MM.1S (cell line): ENCODE measurements around the gene ZRANB2.

Experiments
- DNase-seq: peaks from one replicate; pipeline ENCODE4 v3.0.0-alpha.2; 2015
- H2AFZ ChIP-seq: fragments of 300-600 bp; sonication (generic); 2 replicates; pipeline ENCODE4 v1.6.0; 2016; ENCODE audit warnings: antibody characterized with exemption, low read length
- H3F3A ChIP-seq: fragments of 300-600 bp; sonication (generic); 2 replicates; pipeline ENCODE4 v1.6.1; 2016; ENCODE audit warnings: mild to moderate bottlenecking, antibody characterized with exemption, low read length, moderate library complexity, mixed read lengths; ENCODE audit not compliant: insufficient read depth
- H3K27ac ChIP-seq: fragments of 300-600 bp; sonication (generic); 2 replicates; pipeline ENCODE4 v1.5.1; 2016; ENCODE audit warnings: mild to moderate bottlenecking, low read length
- H3K27me3 ChIP-seq: fragments of 300-600 bp; sonication (generic); replicated peaks from 2 replicates; pipeline ENCODE4 v1.6.0; 2016; ENCODE audit warnings: low read length; ENCODE audit not compliant: insufficient read depth
- H3K36me3 ChIP-seq: fragments of 300-600 bp; sonication (generic); replicated peaks from 2 replicates; pipeline ENCODE4 v1.6.1; 2016; ENCODE audit warnings: mild to moderate bottlenecking, low read length, mixed read lengths; ENCODE audit not compliant: insufficient read depth
- H3K4me1 ChIP-seq: fragments of 300-600 bp; sonication (generic); 2 replicates; pipeline ENCODE4 v1.6.1; 2016; ENCODE audit warnings: low read length, mixed read lengths
- H3K4me2 ChIP-seq: fragments of 300-600 bp; sonication (generic); 2 replicates; pipeline ENCODE4 v1.6.0; 2016; ENCODE audit warnings: low read depth, low read length
- H3K4me3 ChIP-seq: fragments of 300-600 bp; sonication (generic); 2 replicates; pipeline ENCODE4 v1.5.1; 2016; ENCODE audit warnings: low read length, mixed read lengths
- H3K79me2 ChIP-seq: fragments of 300-600 bp; sonication (generic); 2 replicates; pipeline ENCODE4 v1.6.1; 2016; ENCODE audit warnings: mixed run types, low read length, mixed read lengths
- H3K9ac ChIP-seq: fragments of 300-600 bp; sonication (generic); 2 replicates; pipeline ENCODE4 v1.6.1; 2016; ENCODE audit warnings: low read length, mixed read lengths
- H3K9me2 ChIP-seq: fragments of 300-600 bp; sonication (generic); replicated peaks from 2 replicates; pipeline ENCODE4 v1.6.1; 2016; ENCODE audit warnings: mild to moderate bottlenecking, low read length, mixed read lengths; ENCODE audit not compliant: insufficient read depth
- H3K9me3 ChIP-seq: fragments of 300-600 bp; sonication (generic); replicated peaks from 2 replicates; pipeline ENCODE4 v1.6.1; 2016; ENCODE audit warnings: mild to moderate bottlenecking, low read length, mixed read lengths; ENCODE audit not compliant: insufficient read depth
- H4K20me1 ChIP-seq: fragments of 300-600 bp; sonication (generic); 2 replicates; pipeline ENCODE4 v1.6.1; 2016; ENCODE audit warnings: mild to moderate bottlenecking, low read length, moderate library complexity, mixed read lengths; ENCODE audit not compliant: insufficient read depth
- CTCF ChIP-seq: fragments of 300-600 bp; sonication (generic); IDR thresholded peaks from 2 replicates; pipeline ENCODE4 v1.5.1; 2016; ENCODE audit warnings: antibody characterized with exemption, low read length, mixed read lengths
- EZH2 ChIP-seq: fragments of 300-600 bp; sonication (generic); optimal IDR thresholded peaks from 2 replicates; pipeline ENCODE3; 2017; ENCODE audit warnings: low read depth, mild to moderate bottlenecking, antibody characterized with exemption, low read length, mixed read lengths
- EZH2phosphoT487 ChIP-seq: fragments of 300-600 bp; sonication (generic); IDR thresholded peaks from 2 replicates; pipeline ENCODE4 v1.6.1; 2018; ENCODE audit warnings: antibody characterized with exemption, low read length

The ZRANB2 gene

DNA sequence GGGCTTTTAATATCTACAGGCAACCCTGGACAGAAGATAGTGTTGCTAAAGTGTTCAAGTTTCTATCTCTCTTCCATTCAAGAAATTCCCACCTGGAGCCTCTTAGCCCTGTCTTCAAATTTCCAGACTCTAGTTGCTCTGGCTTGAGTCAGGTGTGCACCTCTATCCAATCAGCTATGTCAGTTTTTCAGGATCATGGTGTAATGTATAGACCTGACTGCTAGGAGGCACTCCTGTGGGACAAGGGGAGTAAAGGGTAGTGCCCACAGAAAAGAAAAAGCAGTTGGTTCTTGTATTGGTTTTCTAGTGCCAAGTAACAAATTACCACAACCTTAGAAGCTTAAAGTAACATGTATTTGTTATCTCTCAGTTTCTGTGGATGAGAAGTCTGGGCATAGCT, 6.2 kb upstream of the ZRANB2 start:
- H3K27me3 ChIP-seq: no peaks in the 10 kb centered on the region
- no peak overlapping the region for H3K27ac ChIP-seq
- no peaks in the 10 kb centered on the region for H3F3A ChIP-seq

GRCh38 chr1:71086331-71086730, 5.5 kb upstream of the ZRANB2 start:
- Histone ChIP-seq H4K20me1 (no peaks in the 10 kb centered on the region), H3K4me2 (no peak overlapping the region), H3K4me1 (peaks cover 4% of the 10 kb centered on the region; the same call in 1 of the 2 replicates), H3K36me3 (no peaks in the 10 kb centered on the region), H3F3A (no peaks in the 10 kb centered on the region), H2AFZ (no peak overlapping the region), H3K9me2 (no peaks in the 10 kb centered on the region), H3K4me3 (no peak overlapping the region), H3K9me3 (no peaks in the 10 kb centered on the region), H3K79me2 (no peaks in the 10 kb centered on the region), H3K27ac (no peak overlapping the region), H3K9ac (no peak overlapping the region), H3K27me3 (no peaks in the 10 kb centered on the region)
- no peak for TF ChIP-seq EZH2
- TF ChIP-seq CTCF: no peak
- no peak for TF ChIP-seq EZH2phosphoT487
- no peak for DNase-seq

More for the DNA sequence above, 6.2 kb upstream of the ZRANB2 start:
- TF ChIP-seq CTCF (no peak), EZH2phosphoT487 (no peak), EZH2 (no peak)
- Histone ChIP-seq H3K9ac (no peak overlapping the region), H3K9me3 (no peaks in the 10 kb centered on the region), H3K4me3 (no peak overlapping the region), H4K20me1 (no peaks in the 10 kb centered on the region), H3K79me2 (no peaks in the 10 kb centered on the region), H3K36me3 (no peaks in the 10 kb centered on the region), H2AFZ (no peak overlapping the region), H3K9me2 (no peaks in the 10 kb centered on the region), H3K4me1 (no peaks in the 10 kb centered on the region), H3K4me2 (no peak overlapping the region)
- DNase-seq: no peak

- Histone ChIP-seq H3K9ac (no peak overlapping the region), H3K9me3 (no peaks in the 10 kb centered on the region), H3K4me3 (no peak overlapping the region), H3K27me3 (no peaks in the 10 kb centered on the region), H3F3A (0 out of 2 replicates have a peak, but pooled peaks cover 3% of the 10 kb centered on the region), H3K36me3 (peaks cover 2% of the 10 kb centered on the region; the same call in 1 of the 2 replicates), H3K9me2 (no peaks in the 10 kb centered on the region), H3K4me1 (peaks cover 15% of the 10 kb centered on the region), H3K27ac (no peak overlapping the region), H2AFZ (no peak overlapping the region), H3K4me2 (no peak overlapping the region), H3K79me2 (peaks cover 26% of the 10 kb centered on the region), H4K20me1 (no peaks in the 10 kb centered on the region; the same call in 1 of the 2 replicates)
- TF ChIP-seq EZH2phosphoT487 (no peak), CTCF (no peak), EZH2 (no peak)
- no peak for DNase-seq
These were observed 2.4 kb upstream of the ZRANB2 start for GRCh38 chr1:71083271-71083670.
